ENCODE measurements around the gene ABHD1. TPM values are rescaled to one million over a fixed set of nuclear protein-coding genes. Genes with fewer than 3 reads are reported as not detected.

Gene ABHD1
- total RNA-seq, 4 donors from 2014 or later: 1.2 TPM; not detected in 3

GRCh38 chr2:27092696-27093429, 30.8 kb upstream of the ABHD1 start:
- intact Hi-C loops (cut with DNase I; ENCODE audit: low total_unique reads): no loop called here
- H3K4me3 ChIP-seq: no peak overlapping the region
- no peak overlapping the region for H3K27ac ChIP-seq
- DNase-seq: no peak
- no peaks in the 10 kb centered on the region for H3K27me3 ChIP-seq
- TF ChIP-seq POLR2A (IDR thresholded peaks at IDR 0.05): no peak
- TF ChIP-seq CTCF (IDR thresholded peaks at IDR 0.05): no peak
- H3K36me3 ChIP-seq: no peaks in the 10 kb centered on the region
- H3K4me1 ChIP-seq: no peaks in the 10 kb centered on the region
- no peaks in the 10 kb centered on the region for H3K9me3 ChIP-seq

DNA sequence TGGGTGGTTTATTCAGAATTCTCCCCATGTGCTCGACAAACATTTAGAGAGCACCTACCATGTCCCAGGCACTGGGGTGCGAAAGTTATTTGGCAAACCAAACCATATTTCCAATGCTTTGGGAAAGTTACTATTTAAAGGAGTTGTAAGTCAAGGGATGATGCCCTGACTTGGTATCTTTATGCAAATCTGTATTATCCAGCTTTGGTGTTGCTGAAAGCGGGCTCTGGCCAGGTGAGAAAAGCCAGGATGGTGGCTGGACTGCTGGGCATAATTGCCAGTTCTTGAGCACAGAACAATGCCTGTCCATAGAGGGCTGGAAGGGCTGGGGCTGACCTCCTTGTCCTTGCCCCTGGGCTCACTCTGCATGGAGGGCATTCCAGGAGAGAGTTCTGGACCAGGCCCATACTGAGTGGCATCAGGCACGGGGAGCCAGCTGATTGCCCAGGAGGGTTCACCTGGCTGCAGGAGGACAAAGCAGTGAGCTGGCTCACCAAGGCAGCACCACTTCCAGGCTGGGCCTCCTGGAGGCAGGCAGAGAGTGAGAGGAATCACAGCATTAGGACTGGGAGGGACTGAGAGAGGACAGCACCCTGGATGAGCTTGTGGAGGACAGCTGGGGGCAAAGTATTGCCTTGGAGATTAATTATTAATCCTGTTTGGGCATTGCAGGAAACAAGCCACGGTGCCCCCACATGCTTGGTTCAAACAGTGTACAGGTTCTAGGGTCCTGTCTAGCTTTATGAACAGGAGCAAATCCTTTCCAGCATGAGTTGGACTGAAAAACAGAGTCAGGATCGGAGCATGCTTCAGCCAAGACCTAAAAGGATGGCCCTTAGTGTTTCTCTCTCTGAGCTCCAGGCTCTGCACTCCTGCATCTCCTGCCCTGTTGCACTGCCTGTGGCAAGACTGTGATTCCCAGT, 29.9 kb upstream of the ABHD1 start:
- intact Hi-C loops (cut with DNase I; ENCODE audit: low total_unique reads): no loop called here
- TF ChIP-seq CTCF (IDR thresholded peaks at IDR 0.05): no peak
- no peak for TF ChIP-seq POLR2A (IDR thresholded peaks at IDR 0.05)
- H3K4me3 ChIP-seq: no peak overlapping the region
- no peaks in the 10 kb centered on the region for H3K4me1 ChIP-seq
- no peaks in the 10 kb centered on the region for H3K27me3 ChIP-seq
- H3K9me3 ChIP-seq: no peaks in the 10 kb centered on the region
- H3K27ac ChIP-seq: no peak overlapping the region
- no peak for DNase-seq
- H3K36me3 ChIP-seq: no peaks in the 10 kb centered on the region

- Histone ChIP-seq H3K27me3 (no peaks in the 10 kb centered on the region), H3K4me1 (no peaks in the 10 kb centered on the region), H3K27ac (no peak overlapping the region), H3K9me3 (no peaks in the 10 kb centered on the region), H3K36me3 (no peaks in the 10 kb centered on the region), H3K4me3 (no peak overlapping the region)
- TF ChIP-seq POLR2A (IDR thresholded peaks at IDR 0.05) (no peak), CTCF (IDR thresholded peaks at IDR 0.05) (no peak)
- intact Hi-C loops (cut with DNase I; ENCODE audit: low total_unique reads): no loop called here
- DNase-seq: no peak
Measured at GRCh38 chr2:27094353-27094984, 29.1 kb upstream of the ABHD1 start.

DNA sequence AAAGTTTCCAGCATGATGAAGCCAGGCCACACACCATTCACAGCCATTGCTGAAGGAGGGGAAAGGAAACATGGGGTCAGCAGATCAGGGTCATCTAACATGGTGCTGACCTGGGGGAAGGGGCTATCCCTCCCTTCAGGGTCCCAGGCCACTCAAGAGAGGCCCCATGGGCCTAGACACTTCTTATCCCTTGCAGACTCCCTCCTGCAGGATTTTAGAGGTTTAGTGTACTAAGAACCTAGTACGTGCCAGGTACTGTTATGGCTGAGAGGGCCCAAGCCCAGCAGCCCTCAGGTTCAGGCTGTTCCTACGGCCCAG, 28.2 kb upstream of the ABHD1 start:
- intact Hi-C loops (cut with DNase I; ENCODE audit: low total_unique reads): loop anchor here (5.0 kb wide), 1 partner anchor 112 kb away; no protein-coding TSS in a partner anchor
- no peak overlapping the region for H3K4me3 ChIP-seq
- H3K27me3 ChIP-seq: no peaks in the 10 kb centered on the region
- no peaks in the 10 kb centered on the region for H3K4me1 ChIP-seq
- TF ChIP-seq CTCF (IDR thresholded peaks at IDR 0.05) (no peak), POLR2A (IDR thresholded peaks at IDR 0.05) (no peak)
- no peaks in the 10 kb centered on the region for H3K36me3 ChIP-seq
- H3K27ac ChIP-seq: no peak overlapping the region
- no peak for DNase-seq
- no peaks in the 10 kb centered on the region for H3K9me3 ChIP-seq
